Stomach (tissue), 9 donors: Measurements from ENCODE around the gene DKK2. TPM values are rescaled to one million over a fixed set of nuclear protein-coding genes. Genes with fewer than 3 reads are reported as not detected.

Experiments
- DNase-seq, 2 donors: peaks; one replicate each; pipeline versions ENCODE4 v3.0.0 to v3.0.0-alpha.2; 2013 to 2019
- H3K27ac ChIP-seq, 5 donors: fragments of 200-600 bp in 4 of 5; sonication (generic) in 4 of 5; one replicate each; pipeline ENCODE4 v1.5.1; 2013 to 2019; ENCODE audit warnings: mild to moderate bottlenecking in 1 of 5, moderate library complexity in 1 of 5
- H3K27me3 ChIP-seq, 3 donors: fragments of 200-600 bp; sonication (generic); one replicate each; pipeline ENCODE4 v1.5.1; 2017 to 2019; ENCODE audit warnings: mixed run types in 1 of 3
- H3K36me3 ChIP-seq, 4 donors: fragments of 200-600 bp; sonication (generic); 1 replicate in 3 of 4; 2 replicates in 1 of 4; pipeline ENCODE4 v1.5.1; 2016 to 2019
- H3K4me1 ChIP-seq, 4 donors: fragments of 200-600 bp; sonication (generic); one replicate each; pipeline ENCODE4 v1.5.1; 2016 to 2019
- H3K4me3 ChIP-seq, 4 donors: fragments of 200-600 bp; sonication (generic) in 3 of 4; one replicate each; pipeline ENCODE4 v1.5.1; 2016 to 2019; ENCODE audit warnings: mild to moderate bottlenecking in 1 of 4
- H3K9me3 ChIP-seq, 4 donors: fragments of 200-600 bp; sonication (generic); one replicate each; pipeline ENCODE4 v1.5.1; 2016 to 2019
- EP300 ChIP-seq: sonication (generic); formaldehyde crosslinking; IDR thresholded peaks from one replicate; pipeline ENCODE4 v1.6.1; 2017; ENCODE audit warnings: antibody characterized with exemption
- POLR2A ChIP-seq, 4 donors: fragments of 450-650 bp; IDR thresholded peaks; one replicate each; pipeline ENCODE4 v1.6.1; 2016; ENCODE audit warnings: antibody characterized with exemption in 4 of 4, control low read depth in 2 of 4, mild to moderate bottlenecking in 1 of 4, moderate library complexity in 1 of 4
- POLR2AphosphoS5 ChIP-seq, 3 donors: sonication (generic); formaldehyde crosslinking; IDR thresholded peaks; one replicate each; pipeline ENCODE4 v1.6.1; 2016; ENCODE audit warnings: antibody characterized with exemption in 3 of 3
- WGBS, 5 donors: extraction: QIAGEN DNeasy Blood & Tissue Kit in 3 of 5; methylation state at CpG; one replicate each; pipeline versions ENCODE4 v1.1.5 to v1.1.7; 2013 to 2018; 5-methylcytosine and 5-hydroxymethylcytosine counted together
- intact Hi-C: fragments of 100-400 bp; cut with DNase I; formaldehyde crosslinking; loops from one replicate; pipeline ENCODE4 v1.15.1; 2023; ENCODE audit warnings: low total_unique reads
- polyA plus RNA-seq, 3 donors: library from polyadenylated mRNA; stranded (reverse); fragments of 200-250 nt; gene quantifications; one replicate each; pipeline ENCODE4 v1.2.3, GENCODE V29; 2013
- total RNA-seq, 5 donors: library from RNA; depleted of rRNA; stranded (reverse); fragments of >200 nt; gene quantifications; one replicate each; pipeline versions ENCODE4 v1.1.0 to v1.2.3, GENCODE V29; 2014 to 2016
- TF ChIP-seq, protein P1 (sequence below), 7 experiments: fragments of 450-650 bp in 4 of 7; fragments of 200-600 bp in 3 of 7; sonication (generic) in 3 of 7; IDR thresholded peaks; one replicate each; pipeline ENCODE4 v1.5.1; 2016 to 2019; ENCODE audit warnings: antibody characterized with exemption in 7 of 7, control low read depth in 2 of 7, mild to moderate bottlenecking in 1 of 7
- donor health status: healthy with polysubstance abuse.
- donor health status: Bipolar disorder and iron deficiency.
- donor health status: healthy.

The DKK2 gene
- total and polyA plus RNA-seq, 8 donors: 0.05 to 2.6 (median 0.58) TPM; not detected in 5

- Histone ChIP-seq H3K4me1 (no peaks in the 10 kb centered on the region), H3K27ac (no peak overlapping the region), H3K36me3 (no peaks in the 10 kb centered on the region), H3K27me3 (no peaks in the 10 kb centered on the region), H3K9me3 (no peaks in the 10 kb centered on the region), H3K4me3 (no peak overlapping the region)
- no peak for DNase-seq
- TF ChIP-seq EP300 (no peak), POLR2A (IDR thresholded peaks at IDR 0.05) (no peak), POLR2AphosphoS5 (IDR thresholded peaks at IDR 0.05) (no peak)
- TF ChIP-seq, protein P1, sequence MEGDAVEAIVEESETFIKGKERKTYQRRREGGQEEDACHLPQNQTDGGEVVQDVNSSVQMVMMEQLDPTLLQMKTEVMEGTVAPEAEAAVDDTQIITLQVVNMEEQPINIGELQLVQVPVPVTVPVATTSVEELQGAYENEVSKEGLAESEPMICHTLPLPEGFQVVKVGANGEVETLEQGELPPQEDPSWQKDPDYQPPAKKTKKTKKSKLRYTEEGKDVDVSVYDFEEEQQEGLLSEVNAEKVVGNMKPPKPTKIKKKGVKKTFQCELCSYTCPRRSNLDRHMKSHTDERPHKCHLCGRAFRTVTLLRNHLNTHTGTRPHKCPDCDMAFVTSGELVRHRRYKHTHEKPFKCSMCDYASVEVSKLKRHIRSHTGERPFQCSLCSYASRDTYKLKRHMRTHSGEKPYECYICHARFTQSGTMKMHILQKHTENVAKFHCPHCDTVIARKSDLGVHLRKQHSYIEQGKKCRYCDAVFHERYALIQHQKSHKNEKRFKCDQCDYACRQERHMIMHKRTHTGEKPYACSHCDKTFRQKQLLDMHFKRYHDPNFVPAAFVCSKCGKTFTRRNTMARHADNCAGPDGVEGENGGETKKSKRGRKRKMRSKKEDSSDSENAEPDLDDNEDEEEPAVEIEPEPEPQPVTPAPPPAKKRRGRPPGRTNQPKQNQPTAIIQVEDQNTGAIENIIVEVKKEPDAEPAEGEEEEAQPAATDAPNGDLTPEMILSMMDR (IDR thresholded peaks at IDR 0.05): no peak
- intact Hi-C loops: no loop called here
Observed at GRCh38 chr4:107065201-107065600, 29.1 kb upstream of the DKK2 start.

DNA sequence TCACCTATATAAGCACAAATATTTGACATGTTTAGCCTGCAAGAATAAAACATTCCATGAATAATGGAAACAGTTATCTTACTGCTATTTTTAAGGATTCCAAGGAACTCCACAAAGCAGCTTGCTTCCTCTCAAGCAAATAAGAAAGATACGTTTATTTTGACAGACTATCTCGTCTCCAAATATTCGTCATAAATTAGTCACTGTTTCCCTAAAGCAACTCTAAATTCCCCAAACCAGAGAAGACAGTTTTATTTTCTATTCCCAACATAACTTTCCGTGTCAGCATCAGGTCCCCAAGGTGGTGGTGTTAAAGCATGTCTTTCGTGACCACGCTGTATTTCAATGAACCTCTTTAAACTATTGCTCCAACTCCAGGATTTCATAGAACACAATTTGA is 24.3 kb upstream of the DKK2 start:
- no peaks in the 10 kb centered on the region for H3K36me3 ChIP-seq
- no peaks in the 10 kb centered on the region for H3K27me3 ChIP-seq
- no peaks in the 10 kb centered on the region for H3K4me1 ChIP-seq
- intact Hi-C loops: no loop called here
- TF ChIP-seq, protein P1 (IDR thresholded peaks at IDR 0.05): no peak
- TF ChIP-seq EP300 (no peak), POLR2AphosphoS5 (IDR thresholded peaks at IDR 0.05) (no peak), POLR2A (IDR thresholded peaks at IDR 0.05) (no peak)
- no peaks in the 10 kb centered on the region for H3K9me3 ChIP-seq
- H3K27ac ChIP-seq: no peak overlapping the region
- no peak for DNase-seq
- no peak overlapping the region for H3K4me3 ChIP-seq
- WGBS, 5 donors: 71 to 78% (median 76%) methylated on average over 6 of the region's 6 CpGs

DNA sequence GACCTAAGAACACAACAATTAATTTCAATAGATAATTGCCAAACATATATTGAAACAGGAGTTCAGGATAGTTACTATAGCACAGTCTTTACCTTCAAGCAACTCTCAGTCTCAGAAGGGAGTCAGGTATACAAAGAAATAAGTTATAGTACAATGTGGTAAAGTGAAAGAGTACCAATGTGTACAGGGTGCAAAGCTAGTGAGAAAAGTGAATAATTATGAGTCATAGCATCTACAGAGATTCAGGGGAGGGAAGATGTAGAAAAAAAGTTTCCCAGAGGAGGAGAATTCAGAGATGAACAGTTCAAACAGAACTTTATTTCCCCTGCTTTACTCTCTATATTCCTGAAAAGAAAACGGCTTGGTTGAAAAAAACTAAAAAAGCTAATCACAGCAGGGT is 22.7 kb upstream of the DKK2 start:
- intact Hi-C loops: no loop called here
- no peak for TF ChIP-seq POLR2AphosphoS5 (IDR thresholded peaks at IDR 0.05)
- no peak for TF ChIP-seq POLR2A (IDR thresholded peaks at IDR 0.05)
- TF ChIP-seq EP300: no peak
- TF ChIP-seq, protein P1 (IDR thresholded peaks at IDR 0.05): no peak

DNA sequence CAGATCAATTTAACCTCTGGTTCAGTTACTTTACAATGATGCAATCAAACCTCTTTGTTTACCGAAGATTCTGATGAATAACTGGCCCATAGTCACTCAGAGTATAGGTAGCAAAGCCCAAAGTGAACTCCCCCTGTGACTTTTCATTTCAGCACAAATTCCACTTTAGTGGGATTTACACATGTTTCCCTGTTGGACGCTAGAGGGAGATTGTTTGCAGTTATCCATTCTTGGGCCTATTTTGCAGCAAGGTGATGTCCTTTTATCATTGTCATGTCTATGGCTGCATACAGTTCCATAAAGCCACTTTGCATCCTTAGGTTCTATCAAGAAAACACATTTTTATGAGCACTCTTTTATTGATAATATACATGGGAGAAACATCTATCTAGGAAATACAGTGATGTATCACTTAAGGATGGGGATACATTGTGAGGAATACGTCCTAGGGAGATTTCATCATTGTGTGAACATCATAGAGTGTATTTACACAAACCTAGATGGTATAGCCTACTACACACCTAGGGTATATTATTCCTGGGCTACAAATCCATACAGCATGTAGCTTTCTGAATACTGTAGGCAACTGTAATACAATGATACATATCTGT is 14.5 kb upstream of the DKK2 start:
- intact Hi-C loops: no loop called here
- WGBS, 5 donors: 57 to 63% (median 60%) methylated on average over 3 of the region's 3 CpGs
- TF ChIP-seq POLR2A (IDR thresholded peaks at IDR 0.05) (no peak), POLR2AphosphoS5 (IDR thresholded peaks at IDR 0.05) (no peak), EP300 (no peak)
- TF ChIP-seq, protein P1 (IDR thresholded peaks at IDR 0.05): peak in 3 of 7 experiments; percentile 14 to 40 (median 17)
- Histone ChIP-seq H3K36me3 (no peaks in the 10 kb centered on the region), H3K4me1 (no peaks in the 10 kb centered on the region), H3K27ac (no peak overlapping the region), H3K9me3 (peaks cover 0 to 12% (median 9%) of the 10 kb centered on the region in 4 donors), H3K27me3 (no peaks in the 10 kb centered on the region), H3K4me3 (no peak overlapping the region)
- DNase-seq: no peak

More for the DNA sequence above, 22.7 kb upstream of the DKK2 start:
- Histone ChIP-seq H3K27me3 (no peaks in the 10 kb centered on the region), H3K36me3 (no peaks in the 10 kb centered on the region), H3K27ac (no peak overlapping the region), H3K4me3 (no peak overlapping the region), H3K9me3 (no peaks in the 10 kb centered on the region), H3K4me1 (no peaks in the 10 kb centered on the region)
- 63 to 81% (median 66%) methylated on average over 1 of the region's 1 CpG for WGBS, 5 donors
- no peak for DNase-seq
